HEK293T (cell line): ENCODE results near the gene WDR93.

Source experiments
- CTCF ChIA-PET: fragments of 350-600 bp; formaldehyde crosslinking; extraction: SDS; loops from one replicate; lab custom pipeline; 2021; ENCODE audit warnings: antibody characterized with exemption, inconsistent platforms; lab: Yijun Ruan, JAX
- POLR2A ChIA-PET: fragments of 350-600 bp; formaldehyde crosslinking; extraction: SDS; loops from one replicate; lab custom pipeline; 2020; ENCODE audit warnings: antibody characterized with exemption, inconsistent platforms; lab: Yijun Ruan, JAX
- DNase-seq: peaks from one replicate; pipeline ENCODE4 v3.0.0; 2012; ENCODE audit warnings: mixed read lengths; ENCODE audit errors: extremely low spot score
- ARNT ChIP-seq: fragments of 450-650 bp; IDR thresholded peaks from 2 replicates; pipeline ENCODE4 v1.6.1; 2017; ENCODE audit warnings: mild to moderate bottlenecking
- BHLHE40 ChIP-seq: fragments of 450-650 bp; IDR thresholded peaks from 2 replicates; pipeline ENCODE4 v1.6.1; 2016; ENCODE audit warnings: mild to moderate bottlenecking, moderate library complexity, borderline replicate concordance
- CTBP1 ChIP-seq: fragments of 450-650 bp; IDR thresholded peaks from 2 replicates; pipeline ENCODE4 v1.6.1; 2016; ENCODE audit warnings: borderline replicate concordance
- ELF4 ChIP-seq: fragments of 450-650 bp; IDR thresholded peaks from 2 replicates; pipeline ENCODE4 v1.6.1; 2017; ENCODE audit warnings: antibody characterized with exemption
- FOXA1 ChIP-seq: fragments of 450-650 bp; IDR thresholded peaks from 2 replicates; pipeline ENCODE4 v1.6.1; 2016; ENCODE audit warnings: mild to moderate bottlenecking
- FOXK2 ChIP-seq: fragments of 450-650 bp; IDR thresholded peaks from 2 replicates; pipeline ENCODE4 v1.6.1; 2016; ENCODE audit warnings: mild to moderate bottlenecking
- FOXM1 ChIP-seq: fragments of 450-650 bp; IDR thresholded peaks from 2 replicates; pipeline ENCODE4 v1.6.1; 2017; ENCODE audit warnings: mild to moderate bottlenecking, borderline replicate concordance
- HDGF ChIP-seq: fragments of 450-650 bp; IDR thresholded peaks from 2 replicates; pipeline ENCODE4 v1.6.1; 2017; ENCODE audit warnings: antibody characterized with exemption, borderline replicate concordance
- L3MBTL2 ChIP-seq: fragments of 450-650 bp; conservative IDR thresholded peaks from 2 replicates; pipeline ENCODE4 v1.6.1; 2016; ENCODE audit warnings: mild to moderate bottlenecking
- LEF1 ChIP-seq: fragments of 450-650 bp; IDR thresholded peaks from 2 replicates; pipeline ENCODE4 v1.6.1; 2017; ENCODE audit warnings: mild to moderate bottlenecking, borderline replicate concordance
- NFRKB ChIP-seq: fragments of 450-650 bp; IDR thresholded peaks from 2 replicates; pipeline ENCODE4 v1.6.1; 2016; ENCODE audit warnings: mild to moderate bottlenecking, moderate library complexity
- PKNOX1 ChIP-seq: fragments of 450-650 bp; IDR thresholded peaks from 2 replicates; pipeline ENCODE4 v1.6.1; 2016
- SP1 ChIP-seq: fragments of 450-650 bp; IDR thresholded peaks from 2 replicates; pipeline ENCODE4 v1.6.1; 2017
- SUZ12 ChIP-seq: fragments of 450-650 bp; IDR thresholded peaks from 2 replicates; pipeline ENCODE4 v1.6.1; 2016; ENCODE audit warnings: mild to moderate bottlenecking
- TARDBP ChIP-seq: fragments of 450-650 bp; IDR thresholded peaks from 2 replicates; pipeline ENCODE4 v1.6.1; 2016
- ZNF384 ChIP-seq: fragments of 450-650 bp; IDR thresholded peaks from 2 replicates; pipeline ENCODE4 v1.6.1; 2016

Gene WDR93

GRCh38 chr15:89765694-89766093, 75.1 kb downstream of the WDR93 start:
- no peak for TF ChIP-seq SUZ12
- no peak for TF ChIP-seq ZNF384
- no peak for TF ChIP-seq FOXM1
- TF ChIP-seq SP1 = no peak
- no peak for TF ChIP-seq CTBP1
- no peak for TF ChIP-seq FOXA1
- no peak for TF ChIP-seq BHLHE40
- no peak for TF ChIP-seq PKNOX1
- no peak for TF ChIP-seq TARDBP
- TF ChIP-seq LEF1 = no peak
- TF ChIP-seq ARNT = no peak
- TF ChIP-seq NFRKB = no peak
- TF ChIP-seq L3MBTL2 = no peak
- no peak for TF ChIP-seq FOXK2
- TF ChIP-seq ELF4 = no peak
- ChIA-PET POLR2A (no interaction called here), CTCF (interaction anchor here (1.0 kb wide), 1 partner anchor 109 kb away, joined by 3 read pairs; no protein-coding TSS in a partner anchor)
- no peak for DNase-seq

- DNase-seq = no peak
- ChIA-PET POLR2A (no interaction called here), CTCF (interaction anchor here (0.7 to 1.1 kb wide), 3 partner anchors 94 to 108 kb away, joined by 3 to 4 read pairs (median 4); no protein-coding TSS in a partner anchor)
- TF ChIP-seq HDGF (no peak), ELF4 (no peak), L3MBTL2 (no peak), SP1 (no peak), CTBP1 (no peak), FOXA1 (no peak), SUZ12 (no peak), FOXK2 (no peak), LEF1 (no peak), NFRKB (no peak), BHLHE40 (no peak), FOXM1 (no peak), PKNOX1 (no peak), TARDBP (no peak), ARNT (no peak), ZNF384 (no peak)
Measured at GRCh38 chr15:89766357-89767311, 76.0 kb downstream of the WDR93 start.

- TF ChIP-seq ARNT = no peak
- no peak for TF ChIP-seq TARDBP
- no peak for TF ChIP-seq SUZ12
- no peak for TF ChIP-seq NFRKB
- TF ChIP-seq FOXK2 = no peak
- no peak for TF ChIP-seq FOXA1
- no peak for TF ChIP-seq SP1
- no peak for TF ChIP-seq CTBP1
- TF ChIP-seq ZNF384 = no peak
- no peak for TF ChIP-seq HDGF
- TF ChIP-seq ELF4 = no peak
- no peak for TF ChIP-seq FOXM1
- no peak for TF ChIP-seq L3MBTL2
- no peak for TF ChIP-seq BHLHE40
- TF ChIP-seq LEF1 = no peak
- ChIA-PET POLR2A (no interaction called here), CTCF (interaction anchor here (1.0 to 1.1 kb wide), 2 partner anchors 27 to 107 kb away, joined by 3 to 4 read pairs; no protein-coding TSS in a partner anchor)
- DNase-seq = no peak
Measured at GRCh38 chr15:89767411-89767915, 76.9 kb downstream of the WDR93 start.

- ChIA-PET POLR2A (interaction anchor here (0.9 kb wide), 2 partner anchors 13 to 126 kb away, joined by 3 read pairs; partner anchors contain the start of gene AP3S2), CTCF (interaction anchor here (0.6 to 1.1 kb wide), 4 partner anchors 28 to 365 kb away, joined by 3 to 5 read pairs (median 4); no protein-coding TSS in a partner anchor)
- DNase-seq = no peak
- TF ChIP-seq SUZ12 = no peak
Measured at GRCh38 chr15:89768071-89768500, 77.5 kb downstream of the WDR93 start.

- no peak for DNase-seq
- TF ChIP-seq FOXK2 = no peak
- no peak for TF ChIP-seq SP1
- no peak for TF ChIP-seq SUZ12
- TF ChIP-seq ARNT = no peak
- no peak for TF ChIP-seq LEF1
- CTCF ChIA-PET = no interaction called here
- POLR2A ChIA-PET = no interaction called here
Measured at GRCh38 chr15:89769366-89769765, 78.8 kb downstream of the WDR93 start.

GRCh38 chr15:89770041-89770440, 79.4 kb downstream of the WDR93 start:
- ChIA-PET POLR2A (no interaction called here), CTCF (interaction anchor here (2.4 to 6.7 kb wide), 2 partner anchors 9 to 105 kb away, joined by 7 to 38 read pairs; no protein-coding TSS in a partner anchor)
- no peak for TF ChIP-seq PKNOX1
- TF ChIP-seq FOXK2 = no peak
- TF ChIP-seq ELF4 = no peak
- no peak for TF ChIP-seq ARNT
- TF ChIP-seq SP1 = no peak
- no peak for TF ChIP-seq FOXA1
- no peak for DNase-seq
